Stimulated activated naive B cell treated with anti-CD40 and anti-IgM and Interleukin-4, amounts not matched to agents 10 μg/mL and 1 μg/mL and 100 μg/mL, for 72 hours (primary cell): ENCODE data around the gene FSIP1.

Experiments
- ATAC-seq, 2 donors: fragments of 150-1000 bp; cut with Tn5 transposase; replicated peaks; 2 replicates each; pipeline ENCODE4 v1.10.0; 2021; ENCODE audit warnings: moderate library complexity in 1 of 2
- DNase-seq: peaks from one replicate; pipeline ENCODE4 v3.0.0; 2021
- H3K27ac Mint-ChIP-seq: one replicate; pipeline ENCODE4 v1.8.0; 2022; ENCODE audit warnings: mild to moderate bottlenecking, mixed read lengths
- H3K27me3 Mint-ChIP-seq, 2 donors: one replicate each; pipeline ENCODE4 v1.8.0; 2022; ENCODE audit warnings: mixed read lengths in 2 of 2
- H3K36me3 Mint-ChIP-seq, 2 donors: one replicate each; pipeline ENCODE4 v1.8.0; 2022; ENCODE audit warnings: mixed read lengths in 2 of 2, mild to moderate bottlenecking in 1 of 2
- H3K4me1 Mint-ChIP-seq, 2 donors: one replicate each; pipeline ENCODE4 v1.8.0; 2022; ENCODE audit warnings: mixed read lengths in 2 of 2, mild to moderate bottlenecking in 1 of 2
- H3K4me3 Mint-ChIP-seq, 2 donors: one replicate each; pipeline ENCODE4 v1.8.0; 2022; ENCODE audit warnings: mild to moderate bottlenecking in 2 of 2, mixed read lengths in 2 of 2, moderate library complexity in 1 of 2
- H3K9me3 Mint-ChIP-seq, 2 donors: one replicate each; pipeline ENCODE4 v1.8.0; 2022; ENCODE audit warnings: mixed read lengths in 2 of 2, mild to moderate bottlenecking in 1 of 2

Gene FSIP1

DNA sequence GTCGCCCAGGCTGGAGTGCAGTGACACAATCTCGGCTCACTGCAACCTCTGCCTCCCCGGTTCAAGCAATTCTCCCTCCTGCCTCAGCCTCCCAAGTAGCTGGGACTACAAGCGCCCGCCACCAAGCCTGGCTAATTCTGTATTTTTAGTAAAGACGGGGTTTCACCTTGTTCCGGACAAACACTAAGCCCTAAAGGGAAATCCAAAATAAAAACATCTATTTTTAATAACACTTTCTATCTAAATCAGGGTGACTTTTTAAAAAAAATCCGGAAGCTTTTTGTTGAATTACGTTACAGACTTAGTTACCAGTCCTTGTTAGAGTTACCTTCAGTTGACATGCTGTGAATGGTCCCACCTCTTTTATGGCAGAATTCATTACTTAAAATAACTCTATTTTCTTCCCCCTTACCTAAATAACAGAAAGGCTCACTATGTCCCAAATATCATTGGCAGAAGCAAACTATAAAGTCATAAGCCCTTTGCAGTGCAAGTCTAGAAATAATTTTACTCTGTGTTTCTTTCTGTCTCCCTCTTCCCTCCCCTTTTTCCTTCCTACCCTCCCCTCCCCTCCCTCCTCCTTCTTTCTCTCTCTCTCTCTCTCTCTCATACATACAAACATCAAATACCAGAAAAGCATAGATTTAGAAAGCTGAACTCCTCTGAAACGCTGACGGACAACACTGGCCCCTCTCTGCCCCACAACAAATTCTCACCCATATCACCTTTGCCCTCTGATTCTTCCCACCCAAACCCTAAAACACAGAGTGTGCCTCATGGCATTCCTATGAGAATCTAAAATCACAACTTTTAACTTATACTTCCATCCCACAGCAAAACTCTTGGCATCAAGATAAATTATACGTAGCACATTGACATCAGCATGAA lies 183.4 kb downstream of the FSIP1 start:
- H3K27me3 Mint-ChIP-seq = no peaks in the 10 kb centered on the region
- no peak overlapping the region for H3K4me3 Mint-ChIP-seq
- no peak overlapping the region for H3K27ac Mint-ChIP-seq
- DNase-seq = no peak
- no peaks in the 10 kb centered on the region for H3K4me1 Mint-ChIP-seq
- no peaks in the 10 kb centered on the region for H3K9me3 Mint-ChIP-seq
- H3K36me3 Mint-ChIP-seq = no peaks in the 10 kb centered on the region
- ATAC-seq = no peak

DNA sequence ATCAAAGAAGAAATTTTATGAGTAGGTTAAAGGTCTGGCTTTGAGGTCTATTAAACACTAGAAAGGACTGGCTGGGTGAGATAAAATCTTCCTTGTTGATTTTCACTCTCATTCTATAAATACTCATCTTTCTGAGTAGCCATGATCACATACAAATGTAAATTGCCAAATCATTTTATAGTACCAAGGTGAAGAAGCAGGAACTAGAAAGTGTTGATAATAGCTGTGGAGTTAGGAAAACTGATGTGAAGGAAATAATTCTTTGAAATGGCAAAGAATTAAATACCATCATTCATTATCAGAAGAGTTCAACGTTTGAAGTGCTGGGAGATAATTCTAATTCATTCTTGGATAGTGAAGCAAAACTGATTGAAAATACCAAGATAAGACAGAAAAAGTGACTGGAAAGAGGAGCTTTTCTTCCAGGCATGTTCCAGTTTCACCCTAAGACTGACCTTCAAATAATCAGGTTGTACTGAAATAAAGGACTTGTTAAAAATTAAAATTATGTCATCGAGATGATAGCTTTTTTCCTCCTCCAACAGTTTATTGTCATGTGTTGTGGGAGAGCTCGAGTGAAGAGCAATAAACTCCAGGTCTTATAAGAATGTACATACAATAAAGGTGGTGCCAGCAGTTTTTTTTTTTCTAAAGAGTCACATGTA lies 184.3 kb downstream of the FSIP1 start:
- no peak overlapping the region for H3K4me3 Mint-ChIP-seq
- no peaks in the 10 kb centered on the region for H3K27me3 Mint-ChIP-seq
- no peaks in the 10 kb centered on the region for H3K36me3 Mint-ChIP-seq
- no peak for ATAC-seq
- DNase-seq = no peak
- H3K4me1 Mint-ChIP-seq = no peaks in the 10 kb centered on the region
- H3K9me3 Mint-ChIP-seq = no peaks in the 10 kb centered on the region
- no peak overlapping the region for H3K27ac Mint-ChIP-seq

GRCh38 chr15:39597751-39598185 lies 184.9 kb downstream of the FSIP1 start:
- H3K27ac Mint-ChIP-seq = no peak overlapping the region
- H3K27me3 Mint-ChIP-seq = no peaks in the 10 kb centered on the region
- ATAC-seq (no peak), DNase-seq (no peak)
- H3K9me3 Mint-ChIP-seq = no peaks in the 10 kb centered on the region
- no peaks in the 10 kb centered on the region for H3K36me3 Mint-ChIP-seq
- H3K4me1 Mint-ChIP-seq = no peaks in the 10 kb centered on the region
- H3K4me3 Mint-ChIP-seq = no peak overlapping the region

DNA sequence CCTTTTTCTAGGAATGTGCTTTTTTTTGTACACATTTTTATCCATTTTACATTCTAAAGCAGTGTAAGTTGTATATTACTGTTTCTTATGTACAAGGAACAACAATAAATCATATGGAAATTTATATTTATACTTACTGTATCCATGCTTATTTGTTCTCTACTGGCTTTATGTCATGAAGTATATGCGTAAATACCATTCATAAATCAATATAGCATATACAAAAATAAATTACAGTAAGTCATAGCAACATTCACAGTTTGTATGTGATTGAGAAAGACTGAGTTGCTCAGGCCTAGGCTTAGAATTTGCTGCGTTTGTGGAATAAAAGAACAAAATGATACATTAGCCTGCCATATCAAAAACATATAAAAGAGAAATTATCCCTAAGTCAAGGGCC lies 185.3 kb downstream of the FSIP1 start:
- Mint-ChIP-seq H3K4me3 (no peak overlapping the region), H3K27me3 (no peaks in the 10 kb centered on the region), H3K27ac (no peak overlapping the region), H3K9me3 (no peaks in the 10 kb centered on the region), H3K4me1 (no peaks in the 10 kb centered on the region), H3K36me3 (no peaks in the 10 kb centered on the region)
- DNase-seq (no peak), ATAC-seq (no peak)

GRCh38 chr15:39596358-39597051 lies 186.1 kb downstream of the FSIP1 start:
- H3K4me1 Mint-ChIP-seq = no peaks in the 10 kb centered on the region
- ATAC-seq (no peak), DNase-seq (no peak)
- H3K27me3 Mint-ChIP-seq = no peaks in the 10 kb centered on the region
- no peak overlapping the region for H3K27ac Mint-ChIP-seq
- no peaks in the 10 kb centered on the region for H3K9me3 Mint-ChIP-seq
- no peaks in the 10 kb centered on the region for H3K36me3 Mint-ChIP-seq
- H3K4me3 Mint-ChIP-seq = no peak overlapping the region

GRCh38 chr15:39595338-39596221 lies 187.1 kb downstream of the FSIP1 start:
- H3K27ac Mint-ChIP-seq = no peak overlapping the region
- no peak for ATAC-seq
- H3K36me3 Mint-ChIP-seq = no peaks in the 10 kb centered on the region

DNA sequence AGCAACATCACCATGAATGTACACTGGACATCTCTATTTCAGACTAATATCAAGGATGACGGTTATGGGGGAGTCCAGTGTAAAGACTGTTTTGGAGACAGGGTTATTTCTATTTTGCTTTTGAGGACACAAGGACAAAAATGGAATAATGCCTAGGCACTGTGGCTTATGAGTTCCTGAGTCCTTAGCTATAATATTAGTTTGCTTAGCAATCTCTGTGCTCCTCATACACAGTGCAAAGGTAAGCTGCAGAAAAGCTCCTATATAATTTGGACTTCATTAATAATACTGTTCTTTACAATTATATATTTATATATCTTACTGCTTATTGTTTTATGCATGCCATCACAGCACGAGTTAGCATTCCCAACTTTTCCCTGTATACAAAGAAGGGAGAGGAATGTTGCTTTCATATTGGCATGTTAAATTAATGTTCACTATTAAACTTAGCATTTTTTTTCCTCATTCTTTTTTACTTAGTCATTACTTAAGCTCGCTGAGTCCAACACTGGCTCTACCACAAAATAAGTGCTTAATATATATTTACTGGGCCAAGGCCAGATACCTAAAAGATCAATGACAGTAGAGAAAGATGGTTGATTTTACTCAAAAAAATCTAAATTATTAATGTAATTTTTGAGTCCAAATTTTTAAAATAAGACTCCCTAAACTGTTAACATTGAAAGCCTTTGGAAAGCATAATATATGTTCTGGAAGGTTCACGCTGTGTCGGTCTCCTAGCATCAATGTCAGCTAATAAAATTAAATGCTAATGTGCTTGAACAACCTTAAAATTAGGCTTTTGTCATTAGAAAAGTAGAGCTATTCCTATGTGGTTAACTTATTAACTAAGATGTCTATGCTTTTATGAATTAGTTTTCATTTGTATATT lies 187.9 kb downstream of the FSIP1 start:
- no peak overlapping the region for H3K27ac Mint-ChIP-seq
- no peaks in the 10 kb centered on the region for H3K9me3 Mint-ChIP-seq
- H3K4me1 Mint-ChIP-seq = no peaks in the 10 kb centered on the region
- no peak for DNase-seq
- H3K4me3 Mint-ChIP-seq = no peak overlapping the region
- no peak for ATAC-seq
- peaks cover 0 to 5% of the 10 kb centered on the region in 2 donors for H3K27me3 Mint-ChIP-seq
- no peaks in the 10 kb centered on the region for H3K36me3 Mint-ChIP-seq

More at GRCh38 chr15:39595338-39596221, 187.1 kb downstream of the FSIP1 start:
- DNase-seq = no peak
- Mint-ChIP-seq H3K27me3 (peaks cover 0 to 5% of the 10 kb centered on the region in 2 donors), H3K4me3 (no peak overlapping the region), H3K4me1 (no peaks in the 10 kb centered on the region), H3K9me3 (no peaks in the 10 kb centered on the region)

DNA sequence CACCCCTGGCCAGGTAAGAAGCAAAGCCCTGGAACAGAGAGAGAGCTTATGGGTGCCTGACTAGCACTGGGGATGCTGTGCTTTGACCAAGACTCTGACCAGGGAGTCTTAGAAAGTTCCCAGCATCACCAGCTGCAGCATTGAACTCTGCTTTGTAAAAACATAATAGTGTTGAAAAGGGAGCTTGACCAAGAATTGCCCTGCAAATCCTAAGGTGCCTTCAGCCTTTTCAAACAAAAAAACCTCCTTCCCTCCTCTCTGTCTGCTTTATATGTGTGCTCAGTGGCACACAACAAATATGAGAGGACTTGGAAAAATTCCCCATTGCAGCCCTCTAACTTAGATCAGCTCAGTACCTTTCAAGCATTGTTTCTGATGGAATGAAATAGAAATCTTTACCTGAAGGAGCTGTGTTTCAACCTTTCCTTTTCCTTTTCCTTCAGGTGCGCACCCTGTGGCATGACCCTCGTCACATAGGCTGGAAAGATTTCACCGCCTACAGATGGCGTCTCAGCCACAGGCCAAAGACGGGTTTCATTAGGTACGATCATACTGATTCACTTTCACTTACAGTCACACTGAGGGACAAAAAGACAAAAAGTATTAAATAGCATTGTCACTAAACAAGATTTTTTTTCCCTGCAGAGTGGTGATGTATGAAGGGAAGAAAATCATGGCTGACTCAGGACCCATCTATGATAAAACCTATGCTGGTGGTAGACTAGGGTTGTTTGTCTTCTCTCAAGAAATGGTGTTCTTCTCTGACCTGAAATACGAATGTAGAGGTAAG lies 188.8 kb downstream of the FSIP1 start:
- ATAC-seq (no peak), DNase-seq (no peak)

GRCh38 chr15:39593071-39593655 lies 189.5 kb downstream of the FSIP1 start:
- Mint-ChIP-seq H3K36me3 (no peaks in the 10 kb centered on the region), H3K4me3 (no peak overlapping the region), H3K27me3 (peaks cover 0 to 5% of the 10 kb centered on the region in 2 donors), H3K27ac (no peak overlapping the region), H3K9me3 (no peaks in the 10 kb centered on the region), H3K4me1 (no peaks in the 10 kb centered on the region)
- ATAC-seq (no peak), DNase-seq (no peak)

More for the DNA sequence above, 188.8 kb downstream of the FSIP1 start:
- Mint-ChIP-seq H3K27me3 (peaks cover 0 to 5% of the 10 kb centered on the region in 2 donors), H3K36me3 (no peaks in the 10 kb centered on the region), H3K27ac (no peak overlapping the region), H3K9me3 (no peaks in the 10 kb centered on the region), H3K4me1 (no peaks in the 10 kb centered on the region), H3K4me3 (no peak overlapping the region)

- ATAC-seq (no peak), DNase-seq (no peak)
- H3K36me3 Mint-ChIP-seq = no peaks in the 10 kb centered on the region
- H3K4me1 Mint-ChIP-seq = no peaks in the 10 kb centered on the region
- no peak overlapping the region for H3K27ac Mint-ChIP-seq
- peaks cover 0 to 5% of the 10 kb centered on the region in 2 donors for H3K27me3 Mint-ChIP-seq
- no peak overlapping the region for H3K4me3 Mint-ChIP-seq
- no peaks in the 10 kb centered on the region for H3K9me3 Mint-ChIP-seq
These were observed 190.1 kb downstream of the FSIP1 start for GRCh38 chr15:39592500-39592899.

GRCh38 chr15:39591896-39592315 lies 190.7 kb downstream of the FSIP1 start:
- DNase-seq (no peak), ATAC-seq (no peak)
- H3K4me1 Mint-ChIP-seq = no peaks in the 10 kb centered on the region
- no peaks in the 10 kb centered on the region for H3K36me3 Mint-ChIP-seq
- H3K27ac Mint-ChIP-seq = no peak overlapping the region
- H3K27me3 Mint-ChIP-seq = peaks cover 0 to 5% of the 10 kb centered on the region in 2 donors
- H3K4me3 Mint-ChIP-seq = no peak overlapping the region
- H3K9me3 Mint-ChIP-seq = no peaks in the 10 kb centered on the region

DNA sequence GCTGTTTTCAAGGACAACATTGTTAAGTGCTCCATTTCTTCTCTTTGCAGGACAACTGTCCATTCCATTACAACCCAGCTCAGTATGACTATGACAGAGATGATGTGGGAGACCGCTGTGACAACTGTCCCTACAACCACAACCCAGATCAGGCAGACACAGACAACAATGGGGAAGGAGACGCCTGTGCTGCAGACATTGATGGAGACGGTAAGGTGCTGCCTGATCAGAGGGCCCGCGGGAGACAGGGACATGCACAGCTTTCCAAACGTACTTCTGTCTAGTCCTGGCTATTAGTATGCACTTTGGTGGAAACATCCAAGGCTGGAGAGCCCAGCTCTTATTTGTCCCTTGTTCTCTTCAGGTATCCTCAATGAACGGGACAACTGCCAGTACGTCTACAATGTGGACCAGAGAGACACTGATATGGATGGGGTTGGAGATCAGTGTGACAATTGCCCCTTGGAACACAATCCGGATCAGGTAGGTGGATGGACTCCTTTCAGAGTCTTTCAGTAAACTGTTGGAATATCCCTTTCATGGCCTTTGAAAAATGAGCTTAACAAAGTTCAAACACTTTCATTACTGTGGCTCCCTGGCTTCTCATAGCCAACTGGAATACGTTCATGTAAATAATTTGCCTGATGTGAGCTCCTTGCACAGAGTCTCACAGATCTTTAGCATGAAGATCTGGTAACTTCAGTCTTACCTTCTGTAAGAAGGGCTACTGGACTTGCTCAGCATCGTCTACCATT lies 191.3 kb downstream of the FSIP1 start:
- Mint-ChIP-seq H3K4me1 (no peaks in the 10 kb centered on the region), H3K27me3 (peaks cover 0 to 5% of the 10 kb centered on the region in 2 donors), H3K36me3 (no peaks in the 10 kb centered on the region), H3K4me3 (no peak overlapping the region), H3K27ac (no peak overlapping the region), H3K9me3 (no peaks in the 10 kb centered on the region)
- no peak for DNase-seq
- ATAC-seq = no peak
